ENCODE data around the gene PDGFB.

PDGFB gene

DNA sequence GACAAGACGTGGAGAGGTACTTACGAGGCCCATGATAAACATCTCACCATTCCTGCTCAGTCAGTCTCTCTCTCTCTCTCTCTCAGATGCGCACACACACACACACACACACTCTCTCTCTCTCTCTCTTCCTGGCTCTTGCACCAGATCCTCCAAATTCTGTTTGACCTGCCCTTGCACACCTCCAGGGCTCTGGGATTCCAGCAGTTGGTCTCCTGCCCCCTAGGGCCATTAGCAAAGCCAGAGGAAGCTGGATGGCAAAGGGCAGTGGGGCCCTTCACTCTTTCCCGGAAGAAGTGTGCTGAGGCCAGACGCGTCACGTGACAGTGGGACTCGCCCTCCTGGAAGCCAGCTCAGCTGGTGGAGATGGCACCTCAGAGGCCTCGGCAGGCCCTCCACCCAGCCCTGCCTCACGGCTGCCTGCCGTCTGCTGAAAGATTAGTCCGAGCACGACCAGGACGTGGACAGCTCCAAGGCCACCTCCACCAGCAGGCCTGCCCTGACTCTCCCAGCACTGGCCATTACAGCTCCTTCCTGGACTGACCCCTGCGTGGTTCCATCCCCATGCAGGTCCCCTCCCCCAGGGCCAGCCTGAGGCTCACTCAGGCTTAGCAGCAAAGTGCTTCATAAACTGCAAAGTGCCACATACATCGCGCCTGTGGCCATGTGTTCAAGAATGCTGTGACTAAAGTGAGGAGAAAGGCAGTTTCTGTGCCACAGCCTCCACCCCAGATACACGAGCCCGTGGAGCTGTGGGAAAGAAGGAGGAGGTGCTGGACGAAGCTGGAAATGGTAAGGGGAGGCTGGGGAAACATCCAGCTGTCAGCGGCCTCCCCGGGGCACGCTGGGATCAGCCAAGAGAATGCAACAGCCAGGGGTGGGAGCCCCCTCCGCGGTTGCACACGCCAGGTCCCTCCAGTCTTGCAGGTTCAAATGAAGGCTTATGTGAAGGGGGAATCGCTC lies 3.7 kb downstream of the PDGFB start:
- no peak for DNase-seq (ENCODE audit: low read depth in 1 of 2, low spot score in 1 of 2)

DNA sequence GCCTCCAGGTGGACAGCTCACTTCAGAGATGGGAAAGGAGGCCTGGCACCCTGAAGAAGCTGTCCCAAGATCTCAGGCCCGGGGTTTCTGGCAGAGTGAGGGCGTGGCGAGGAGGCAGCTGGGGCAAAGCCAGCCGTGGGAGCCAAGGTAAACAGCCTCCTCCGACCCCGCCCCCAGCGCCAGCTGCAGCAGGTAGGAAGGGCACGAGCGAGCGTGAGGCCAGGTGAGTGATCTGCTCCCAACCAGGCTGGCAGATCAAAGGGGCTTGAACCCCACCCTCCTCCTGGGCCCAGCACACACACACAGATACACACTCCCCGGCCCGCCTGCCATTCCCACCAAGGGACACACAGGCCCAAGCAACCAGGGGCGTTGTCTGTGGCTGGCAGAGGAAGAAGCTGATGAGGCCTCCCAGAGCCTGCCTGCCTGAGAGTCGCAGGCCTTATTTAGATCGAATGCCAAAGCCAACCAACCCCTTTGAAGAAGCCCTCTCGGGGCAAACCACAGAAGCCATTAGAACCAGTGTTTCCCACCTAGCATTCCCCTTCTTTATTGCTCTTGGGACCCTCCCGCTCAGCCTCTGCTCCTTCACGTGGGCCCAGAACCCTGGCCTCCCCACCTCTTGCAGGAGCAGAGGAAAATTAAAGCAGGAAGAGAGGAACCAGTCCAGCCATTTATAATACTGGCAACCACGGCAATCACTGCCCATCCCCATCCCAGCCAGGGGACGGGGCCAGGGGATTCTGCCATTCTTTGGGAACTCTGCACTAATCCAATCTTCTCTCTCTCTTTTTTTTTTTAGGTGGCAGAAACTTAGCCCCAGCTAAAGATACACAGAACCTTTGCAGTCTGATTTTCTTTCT lies 5.0 kb downstream of the PDGFB start:
- peak in 1 of 2 donors; percentile 29 for DNase-seq (ENCODE audit: low read depth in 1 of 2, low spot score in 1 of 2)

DNA sequence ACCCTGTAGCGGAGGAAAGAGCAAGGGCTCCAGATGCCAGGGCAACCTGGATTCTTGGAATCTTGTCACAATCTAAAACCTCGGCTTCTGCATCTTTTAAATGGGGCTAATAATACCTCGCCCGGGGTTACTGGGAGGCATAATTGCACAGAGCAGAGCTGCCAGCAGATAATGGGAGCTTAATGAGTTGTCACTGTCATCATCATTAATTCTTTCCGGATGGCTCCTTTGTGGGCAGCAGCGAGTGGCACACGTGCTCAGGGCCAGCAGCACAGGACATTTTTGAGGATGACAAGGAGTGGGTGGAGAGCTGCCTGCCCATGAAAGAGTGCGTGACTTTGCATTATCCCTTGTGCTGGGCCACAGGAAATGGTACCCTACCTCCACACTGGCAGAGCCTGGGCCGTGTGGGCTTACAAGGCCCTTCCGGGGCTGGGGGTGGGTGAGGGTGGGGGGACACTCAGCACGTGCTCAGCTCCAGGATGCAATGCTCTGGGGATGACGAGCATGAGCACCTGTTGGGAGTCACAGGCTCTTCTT lies 5.7 kb downstream of the PDGFB start:
- no peak for DNase-seq (ENCODE audit: low read depth in 1 of 2, low spot score in 1 of 2)

DNA sequence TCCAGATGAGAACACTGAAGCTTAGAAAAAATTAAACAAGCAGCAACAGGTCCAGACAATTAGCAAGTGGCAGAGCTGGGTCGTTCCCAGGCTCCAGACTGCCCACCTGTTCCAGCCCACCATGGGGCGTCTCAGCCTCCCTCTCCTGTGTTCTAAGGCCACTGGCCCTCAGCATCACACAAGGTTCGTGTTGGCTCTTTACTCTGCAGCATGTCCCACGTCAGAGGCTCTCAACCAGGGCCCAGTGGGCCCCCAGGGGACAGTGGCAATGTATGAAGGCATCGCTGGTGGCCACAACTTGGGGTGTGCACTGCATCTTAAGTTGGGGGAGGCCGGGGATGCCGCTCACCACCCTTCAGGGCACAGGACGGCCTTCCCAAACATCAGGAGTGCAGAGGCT lies 6.2 kb downstream of the PDGFB start:
- no peak for DNase-seq (ENCODE audit: low read depth in 1 of 2, low spot score in 1 of 2)

DNA sequence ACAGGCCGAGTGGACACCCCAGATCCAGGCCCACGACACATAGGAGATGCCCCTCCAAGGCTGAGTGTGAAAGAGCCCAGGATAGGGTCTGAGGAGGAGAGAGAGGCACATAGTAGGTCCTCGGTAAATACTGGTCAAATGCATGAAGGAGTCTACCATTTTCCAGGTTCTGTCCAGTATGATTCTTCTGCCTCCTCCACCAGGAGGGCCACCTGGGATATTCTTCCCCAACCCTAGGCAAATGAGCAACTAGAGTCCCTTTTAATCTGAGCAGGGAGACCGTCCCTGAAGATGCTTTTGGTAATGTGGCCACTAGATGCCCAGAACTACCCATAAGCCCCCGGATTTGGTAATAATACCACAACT lies 6.7 kb downstream of the PDGFB start:
- no peak for DNase-seq (ENCODE audit: low read depth in 1 of 2, low spot score in 1 of 2)

DNA sequence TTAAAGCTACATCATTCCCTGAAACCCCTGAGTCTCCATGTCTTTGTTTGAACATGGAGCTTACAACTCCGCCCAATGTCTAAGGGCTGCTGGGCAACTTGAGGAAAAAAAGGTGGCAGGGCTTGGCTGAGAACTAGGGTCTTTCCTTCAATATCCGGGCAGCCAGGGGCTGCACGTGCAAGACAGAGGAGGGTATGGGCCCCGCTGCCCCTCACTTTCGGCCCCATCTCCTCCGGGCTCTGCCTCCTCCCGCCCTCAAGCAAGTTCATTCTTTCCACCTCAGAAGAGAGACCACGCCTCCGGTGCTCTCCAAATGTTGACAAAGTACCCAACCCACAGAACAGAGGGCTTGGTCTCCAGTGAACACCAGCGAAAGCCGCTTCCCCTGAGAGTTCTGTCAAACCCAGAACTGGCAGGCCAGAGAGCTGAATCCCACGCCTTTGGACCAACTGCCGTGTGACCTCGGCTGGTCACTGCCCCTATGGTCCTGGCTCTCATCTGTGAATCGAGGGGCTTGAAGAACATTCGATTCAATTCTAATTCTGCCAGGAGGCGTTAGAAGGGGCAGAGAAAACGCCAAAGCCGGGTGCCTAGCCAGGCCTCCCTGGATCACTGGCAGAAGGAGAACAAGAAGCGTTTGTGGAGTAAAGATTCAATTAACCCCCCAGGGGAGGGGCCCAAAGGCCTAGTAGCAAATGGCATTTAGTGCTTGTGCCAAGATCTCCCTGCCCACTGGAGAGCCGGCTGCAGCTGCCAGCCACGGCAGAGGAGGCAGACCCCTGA lies 7.3 kb downstream of the PDGFB start:
- DNase-seq (ENCODE audit: low read depth in 1 of 2, low spot score in 1 of 2): no peak

DNA sequence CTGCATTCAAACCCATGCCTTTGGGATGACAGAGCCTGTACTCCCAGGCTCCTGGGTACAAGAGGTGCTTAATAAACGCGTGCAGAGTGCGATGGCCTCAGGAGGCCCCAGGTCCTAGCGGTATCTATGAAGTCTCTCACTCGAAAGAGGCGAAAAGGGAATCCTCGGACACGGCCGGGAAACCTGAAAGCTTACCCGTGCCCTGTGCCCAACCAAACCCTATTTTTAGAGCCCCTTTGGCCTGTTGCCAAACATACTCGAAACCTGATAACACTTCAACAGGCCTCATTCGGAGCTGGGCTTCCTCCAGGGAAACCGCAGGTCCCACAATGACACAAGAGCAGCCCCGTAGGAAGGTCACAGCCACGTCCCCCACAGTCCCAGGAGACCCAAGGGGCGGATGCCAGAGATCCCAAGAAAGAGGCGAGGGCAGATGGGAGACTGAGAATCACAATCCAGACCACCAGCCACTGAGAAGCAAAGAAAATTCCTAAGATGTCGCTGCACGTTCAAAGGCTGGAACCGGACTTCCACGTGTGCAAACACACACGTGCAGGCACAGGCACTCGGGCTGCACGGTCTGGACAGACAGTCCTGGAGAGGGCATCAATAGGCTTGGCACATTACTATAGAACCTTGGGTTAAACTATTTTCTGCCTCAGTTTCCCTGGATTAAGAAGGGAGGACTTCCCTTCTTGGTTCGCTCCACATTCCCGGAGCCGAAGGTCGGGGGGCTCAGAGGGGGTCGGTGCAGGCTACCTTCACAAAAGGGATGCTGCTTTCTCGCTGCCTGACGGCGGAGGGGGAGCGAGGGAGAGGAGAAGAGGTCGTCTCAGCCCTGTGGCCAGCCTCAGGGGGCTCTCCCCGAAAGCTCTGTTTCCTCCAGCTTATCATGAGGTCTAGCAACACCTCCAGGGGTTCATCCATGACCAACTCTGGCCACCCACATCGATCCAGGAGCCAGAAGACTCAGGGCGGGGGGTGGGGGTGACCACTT lies 8.2 kb downstream of the PDGFB start:
- DNase-seq (ENCODE audit: low read depth in 1 of 2, low spot score in 1 of 2): no peak

DNA sequence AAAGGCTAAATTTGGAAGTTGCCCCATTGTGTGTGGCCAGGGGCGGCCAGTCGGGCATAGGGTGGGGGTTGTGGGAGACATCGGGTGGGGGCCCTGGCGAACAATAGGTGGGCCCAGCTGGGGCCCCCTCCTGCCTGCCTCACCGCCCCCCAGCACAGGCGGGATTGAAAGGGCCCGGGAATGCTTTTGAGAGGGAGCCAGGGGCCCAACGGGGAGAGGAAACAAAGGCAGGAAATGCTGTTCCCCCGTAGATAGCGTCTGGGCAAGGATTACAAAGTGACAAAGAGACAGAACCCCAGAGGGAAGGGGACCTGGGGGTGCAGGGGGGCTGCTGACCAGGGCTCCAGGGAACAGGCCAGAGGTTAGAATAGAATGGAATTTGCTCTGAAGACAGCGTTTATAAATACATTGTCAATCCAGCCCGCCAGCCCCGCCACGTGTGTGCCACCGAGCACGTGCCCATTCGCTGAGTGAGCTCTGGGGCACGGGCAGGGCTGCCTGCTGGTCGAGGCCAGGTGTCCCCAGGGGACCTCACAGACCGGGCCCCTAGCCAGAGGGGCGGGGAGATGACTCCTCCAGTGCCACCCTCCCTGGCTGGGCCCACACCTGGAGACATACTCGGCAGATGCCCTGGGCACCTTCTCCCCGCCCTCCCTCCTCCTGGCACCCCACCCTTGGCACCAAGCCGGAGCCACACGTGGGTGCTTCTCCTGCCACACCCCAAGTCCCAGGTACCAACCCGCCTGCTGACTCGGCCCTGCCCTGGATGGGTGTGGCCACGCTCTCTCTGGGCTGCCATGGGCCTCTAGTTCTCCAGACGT lies 9.7 kb downstream of the PDGFB start:
- DNase-seq (ENCODE audit: low read depth in 1 of 2, low spot score in 1 of 2): no peak

DNA sequence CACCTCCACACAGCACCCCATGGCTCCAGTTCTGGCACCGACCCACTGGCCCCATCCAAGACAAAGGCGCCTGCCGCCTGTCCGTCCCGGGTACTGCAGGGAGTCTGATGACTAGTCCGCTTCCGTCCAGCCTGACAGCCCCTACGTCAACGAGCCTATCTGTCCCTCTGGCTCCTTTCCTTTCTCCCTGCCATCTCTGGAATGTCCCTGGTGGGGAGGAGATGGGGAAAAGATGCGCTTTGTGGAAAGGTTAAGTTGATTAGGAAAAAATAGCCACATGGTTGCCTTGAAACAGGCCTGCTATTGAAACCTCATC lies 10.4 kb downstream of the PDGFB start:
- DNase-seq (ENCODE audit: low read depth in 1 of 2, low spot score in 1 of 2): no peak

DNA sequence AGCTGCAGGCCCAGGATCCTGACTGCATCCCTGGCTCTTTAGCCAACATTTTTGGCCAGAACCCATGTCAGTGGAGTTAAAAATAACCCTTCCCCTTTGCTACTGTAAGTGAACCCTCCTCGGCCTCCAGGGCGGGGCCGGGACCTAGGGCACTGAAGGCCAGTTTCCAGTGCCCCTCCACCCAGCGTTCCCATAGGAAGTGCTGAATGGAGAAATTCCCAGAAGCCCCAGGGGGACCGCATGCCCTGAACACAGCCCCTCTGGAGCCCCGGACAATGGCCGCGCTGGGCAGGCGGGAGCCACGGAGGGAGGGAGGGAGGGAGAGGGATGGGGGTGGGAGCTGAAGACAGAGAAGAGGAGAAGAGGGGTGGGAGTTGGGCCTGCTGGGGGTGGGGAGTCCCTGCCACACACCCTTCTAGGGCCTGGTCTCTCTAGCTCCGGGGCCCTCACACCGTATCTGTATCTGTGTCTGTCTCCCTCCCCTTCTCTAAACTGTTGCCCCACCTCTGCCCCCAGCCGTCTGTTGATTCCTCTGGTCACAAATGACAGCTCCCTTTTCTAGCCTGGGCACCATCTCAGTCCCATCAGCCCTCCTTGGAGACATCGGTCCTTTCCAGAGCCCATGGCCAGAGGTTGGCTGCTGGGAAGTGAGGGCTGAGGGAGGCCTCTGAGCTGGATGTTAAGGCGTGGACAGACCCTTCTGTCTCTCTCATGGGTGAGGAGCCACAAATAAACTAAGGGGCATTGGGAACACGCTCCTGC lies 10.9 kb downstream of the PDGFB start:
- no peak for DNase-seq (ENCODE audit: low read depth in 1 of 2, low spot score in 1 of 2)

DNA sequence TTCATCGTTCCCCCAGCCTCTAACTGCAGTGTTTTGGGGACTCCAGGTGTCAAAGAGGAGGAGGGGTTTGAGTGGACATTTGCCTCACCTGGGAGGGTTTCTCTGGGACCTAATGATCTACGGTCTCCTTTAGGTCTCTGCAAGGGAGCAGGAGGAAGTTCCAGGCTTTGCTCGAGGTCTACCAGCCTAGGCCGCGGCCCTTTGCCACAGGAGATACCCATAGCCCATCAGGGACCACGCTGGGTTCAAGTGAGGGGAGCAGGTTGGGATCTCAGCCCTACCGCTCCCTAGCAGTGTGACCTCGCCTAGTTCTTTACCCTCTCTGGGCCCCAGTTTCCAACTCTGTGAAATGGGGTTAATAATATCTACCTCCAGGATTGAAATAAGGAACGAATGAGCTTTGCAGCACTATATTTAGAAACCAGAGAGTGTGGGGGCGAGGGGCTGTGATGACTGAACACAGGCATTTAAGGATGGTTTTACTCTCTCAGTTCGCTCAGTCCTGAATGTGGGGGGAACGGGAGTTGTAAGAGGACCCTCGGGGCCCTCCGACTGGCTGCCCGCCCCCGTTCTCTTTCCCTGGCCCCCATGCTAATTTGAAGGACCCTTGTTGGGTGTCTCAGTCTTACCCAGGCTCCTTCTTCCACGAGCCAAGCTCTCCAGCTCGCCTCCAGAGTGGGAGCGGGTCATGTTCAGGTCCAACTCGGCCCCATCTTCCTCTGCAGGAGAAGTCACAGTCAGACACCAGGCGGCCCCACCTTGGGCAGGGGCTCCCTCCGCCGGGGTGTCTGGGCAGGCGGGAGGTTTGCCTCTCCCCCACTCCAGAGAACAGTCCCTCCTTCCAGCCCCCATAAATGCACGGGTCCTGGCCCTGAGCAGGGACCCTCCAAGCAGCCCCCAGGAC lies 11.7 kb downstream of the PDGFB start:
- no peak for DNase-seq (ENCODE audit: low read depth in 1 of 2, low spot score in 1 of 2)

DNA sequence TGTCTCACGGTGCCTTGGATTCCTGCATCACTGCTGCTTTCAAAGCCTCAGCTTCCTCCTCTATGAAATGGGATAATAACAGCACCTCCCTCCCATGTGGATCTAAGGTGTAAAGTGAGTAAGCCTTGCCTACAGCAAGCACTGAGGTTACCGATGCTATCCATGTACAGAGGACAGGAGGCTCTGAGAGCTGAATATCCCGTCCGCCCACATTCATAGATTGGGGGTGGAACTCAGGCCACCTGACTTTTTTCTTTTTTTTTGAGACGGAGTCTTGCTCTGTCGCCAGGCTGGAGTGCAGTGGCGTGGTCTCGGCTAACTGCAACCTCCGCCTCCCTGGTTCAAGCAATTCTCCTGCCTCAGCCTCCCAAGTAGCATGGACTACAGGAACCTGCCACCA lies 12.5 kb downstream of the PDGFB start:
- DNase-seq (ENCODE audit: low read depth in 1 of 2, low spot score in 1 of 2): no peak

DNA sequence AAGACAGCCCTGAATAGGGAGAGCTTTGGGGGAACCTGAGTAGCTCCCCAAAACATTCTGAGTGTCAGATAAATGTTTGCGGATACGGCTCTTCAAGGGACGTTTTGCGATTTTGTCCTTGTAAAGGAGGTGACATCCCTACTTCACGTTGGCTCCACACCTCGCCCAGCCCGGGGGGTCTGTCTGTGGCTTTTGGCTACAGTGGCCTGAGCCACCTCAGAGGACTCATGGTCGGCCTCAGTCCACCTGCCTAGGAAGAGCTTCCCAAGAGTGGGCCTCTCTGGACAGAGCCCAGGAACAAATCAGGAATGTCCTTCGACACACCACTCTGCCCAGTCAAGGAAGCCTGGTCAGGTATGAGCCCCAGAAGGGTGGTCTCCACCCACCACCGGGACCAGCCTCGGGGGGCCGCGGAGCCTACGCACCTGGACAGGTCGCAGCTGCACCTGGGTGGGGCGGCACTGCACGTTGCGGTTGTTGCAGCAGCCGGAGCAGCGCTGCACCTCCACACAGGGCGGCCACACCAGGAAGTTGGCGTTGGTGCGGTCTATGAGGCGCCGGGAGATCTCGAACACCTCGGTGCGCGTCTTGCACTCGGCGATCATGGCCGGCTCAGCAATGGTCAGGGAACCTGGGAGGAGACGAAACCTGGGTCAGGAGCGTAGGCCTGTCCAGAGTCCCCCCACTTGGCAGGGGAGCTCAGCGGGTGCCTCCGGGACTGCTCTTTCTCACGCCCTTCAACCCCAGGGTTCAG lies 13.4 kb downstream of the PDGFB start:
- no peak for DNase-seq (ENCODE audit: low read depth in 1 of 2, low spot score in 1 of 2)

DNA sequence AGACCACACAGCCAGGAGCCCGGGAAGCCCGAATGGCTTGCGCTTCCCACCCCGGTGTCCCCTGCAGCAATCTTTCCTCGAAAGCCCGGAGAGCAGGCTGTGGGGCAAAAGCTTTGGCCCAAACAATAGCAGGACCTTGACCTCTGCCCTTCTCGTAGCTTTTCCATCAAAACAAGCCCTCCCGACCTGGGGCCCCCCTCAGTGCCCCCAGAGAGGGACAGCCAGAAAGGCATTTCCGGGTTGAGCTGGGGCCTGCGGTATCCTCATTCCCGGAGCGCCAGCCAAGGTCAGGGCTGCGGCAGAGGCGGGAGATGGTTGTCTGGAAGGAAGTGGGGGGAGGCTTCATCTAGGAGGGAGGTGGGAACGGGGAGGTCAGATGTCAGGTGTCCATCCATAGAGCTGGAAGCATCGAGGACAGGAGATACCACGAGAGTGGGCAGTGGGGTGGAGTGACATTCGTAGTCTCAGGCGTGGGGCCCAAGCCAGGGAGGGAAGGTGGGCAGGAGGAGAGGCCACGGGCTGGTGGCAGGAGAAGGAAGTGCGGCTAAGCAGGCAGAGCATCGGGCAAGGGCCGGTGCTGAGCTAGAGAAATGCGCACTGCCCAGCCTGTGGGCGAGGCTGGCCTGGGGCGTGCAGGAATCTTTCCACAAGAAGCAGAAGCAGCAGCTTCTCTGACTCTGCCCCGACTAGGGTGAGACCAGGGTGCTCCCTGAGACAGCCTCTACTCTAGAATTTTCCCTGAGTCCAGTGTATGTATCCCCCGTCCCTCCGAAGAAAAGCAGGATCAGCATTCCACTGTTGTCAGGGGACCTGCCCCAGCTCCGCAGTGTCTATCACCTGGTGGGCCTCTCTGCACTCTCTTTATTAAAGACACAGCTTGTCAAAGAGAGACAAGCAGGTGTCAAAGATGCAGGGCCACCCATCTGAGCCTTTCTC lies 14.3 kb downstream of the PDGFB start:
- no peak for DNase-seq (ENCODE audit: low read depth in 1 of 2, low spot score in 1 of 2)

DNA sequence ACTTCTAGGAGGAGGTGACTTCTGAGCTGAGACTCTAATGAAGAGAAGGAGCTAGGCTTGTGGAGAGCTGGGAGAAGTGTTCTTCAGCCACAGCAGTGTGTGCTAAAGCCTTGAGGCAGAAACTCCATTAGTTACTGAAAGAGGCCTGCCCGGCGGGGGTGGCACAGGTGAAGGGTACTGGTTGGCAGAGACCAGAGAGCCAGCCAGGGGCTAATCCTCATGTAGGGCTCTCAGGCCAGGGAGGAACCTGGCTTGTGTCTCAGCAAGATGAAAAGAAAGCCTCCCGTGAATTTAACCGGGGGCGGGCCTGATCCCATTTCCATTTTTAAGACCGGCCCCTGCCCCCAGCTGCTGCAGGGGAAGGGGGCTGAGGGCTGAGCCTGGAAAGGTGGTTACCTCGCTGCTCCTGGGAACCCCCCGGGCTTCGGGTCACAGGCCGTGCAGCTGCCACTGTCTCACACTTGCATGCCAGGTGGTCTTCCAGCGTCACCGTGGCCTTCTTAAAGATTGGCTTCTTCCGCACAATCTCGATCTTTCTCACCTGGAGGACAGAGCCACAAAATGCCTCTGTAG lies 15.0 kb downstream of the PDGFB start:
- DNase-seq (ENCODE audit: low read depth in 1 of 2, low spot score in 1 of 2): no peak
